ENCODE measurements around the gene TCTN2. TPM values are rescaled to one million over a fixed set of nuclear protein-coding genes. Genes with fewer than 3 reads are reported as not detected.

TCTN2 gene
- total and polyA plus RNA-seq, 2 experiments from 2014 or later, result 2.7 to 6.0 TPM

GRCh38 chr12:123676616-123677320 is 5.9 kb downstream of the TCTN2 start (continued):
- TF ChIP-seq, protein P1, sequence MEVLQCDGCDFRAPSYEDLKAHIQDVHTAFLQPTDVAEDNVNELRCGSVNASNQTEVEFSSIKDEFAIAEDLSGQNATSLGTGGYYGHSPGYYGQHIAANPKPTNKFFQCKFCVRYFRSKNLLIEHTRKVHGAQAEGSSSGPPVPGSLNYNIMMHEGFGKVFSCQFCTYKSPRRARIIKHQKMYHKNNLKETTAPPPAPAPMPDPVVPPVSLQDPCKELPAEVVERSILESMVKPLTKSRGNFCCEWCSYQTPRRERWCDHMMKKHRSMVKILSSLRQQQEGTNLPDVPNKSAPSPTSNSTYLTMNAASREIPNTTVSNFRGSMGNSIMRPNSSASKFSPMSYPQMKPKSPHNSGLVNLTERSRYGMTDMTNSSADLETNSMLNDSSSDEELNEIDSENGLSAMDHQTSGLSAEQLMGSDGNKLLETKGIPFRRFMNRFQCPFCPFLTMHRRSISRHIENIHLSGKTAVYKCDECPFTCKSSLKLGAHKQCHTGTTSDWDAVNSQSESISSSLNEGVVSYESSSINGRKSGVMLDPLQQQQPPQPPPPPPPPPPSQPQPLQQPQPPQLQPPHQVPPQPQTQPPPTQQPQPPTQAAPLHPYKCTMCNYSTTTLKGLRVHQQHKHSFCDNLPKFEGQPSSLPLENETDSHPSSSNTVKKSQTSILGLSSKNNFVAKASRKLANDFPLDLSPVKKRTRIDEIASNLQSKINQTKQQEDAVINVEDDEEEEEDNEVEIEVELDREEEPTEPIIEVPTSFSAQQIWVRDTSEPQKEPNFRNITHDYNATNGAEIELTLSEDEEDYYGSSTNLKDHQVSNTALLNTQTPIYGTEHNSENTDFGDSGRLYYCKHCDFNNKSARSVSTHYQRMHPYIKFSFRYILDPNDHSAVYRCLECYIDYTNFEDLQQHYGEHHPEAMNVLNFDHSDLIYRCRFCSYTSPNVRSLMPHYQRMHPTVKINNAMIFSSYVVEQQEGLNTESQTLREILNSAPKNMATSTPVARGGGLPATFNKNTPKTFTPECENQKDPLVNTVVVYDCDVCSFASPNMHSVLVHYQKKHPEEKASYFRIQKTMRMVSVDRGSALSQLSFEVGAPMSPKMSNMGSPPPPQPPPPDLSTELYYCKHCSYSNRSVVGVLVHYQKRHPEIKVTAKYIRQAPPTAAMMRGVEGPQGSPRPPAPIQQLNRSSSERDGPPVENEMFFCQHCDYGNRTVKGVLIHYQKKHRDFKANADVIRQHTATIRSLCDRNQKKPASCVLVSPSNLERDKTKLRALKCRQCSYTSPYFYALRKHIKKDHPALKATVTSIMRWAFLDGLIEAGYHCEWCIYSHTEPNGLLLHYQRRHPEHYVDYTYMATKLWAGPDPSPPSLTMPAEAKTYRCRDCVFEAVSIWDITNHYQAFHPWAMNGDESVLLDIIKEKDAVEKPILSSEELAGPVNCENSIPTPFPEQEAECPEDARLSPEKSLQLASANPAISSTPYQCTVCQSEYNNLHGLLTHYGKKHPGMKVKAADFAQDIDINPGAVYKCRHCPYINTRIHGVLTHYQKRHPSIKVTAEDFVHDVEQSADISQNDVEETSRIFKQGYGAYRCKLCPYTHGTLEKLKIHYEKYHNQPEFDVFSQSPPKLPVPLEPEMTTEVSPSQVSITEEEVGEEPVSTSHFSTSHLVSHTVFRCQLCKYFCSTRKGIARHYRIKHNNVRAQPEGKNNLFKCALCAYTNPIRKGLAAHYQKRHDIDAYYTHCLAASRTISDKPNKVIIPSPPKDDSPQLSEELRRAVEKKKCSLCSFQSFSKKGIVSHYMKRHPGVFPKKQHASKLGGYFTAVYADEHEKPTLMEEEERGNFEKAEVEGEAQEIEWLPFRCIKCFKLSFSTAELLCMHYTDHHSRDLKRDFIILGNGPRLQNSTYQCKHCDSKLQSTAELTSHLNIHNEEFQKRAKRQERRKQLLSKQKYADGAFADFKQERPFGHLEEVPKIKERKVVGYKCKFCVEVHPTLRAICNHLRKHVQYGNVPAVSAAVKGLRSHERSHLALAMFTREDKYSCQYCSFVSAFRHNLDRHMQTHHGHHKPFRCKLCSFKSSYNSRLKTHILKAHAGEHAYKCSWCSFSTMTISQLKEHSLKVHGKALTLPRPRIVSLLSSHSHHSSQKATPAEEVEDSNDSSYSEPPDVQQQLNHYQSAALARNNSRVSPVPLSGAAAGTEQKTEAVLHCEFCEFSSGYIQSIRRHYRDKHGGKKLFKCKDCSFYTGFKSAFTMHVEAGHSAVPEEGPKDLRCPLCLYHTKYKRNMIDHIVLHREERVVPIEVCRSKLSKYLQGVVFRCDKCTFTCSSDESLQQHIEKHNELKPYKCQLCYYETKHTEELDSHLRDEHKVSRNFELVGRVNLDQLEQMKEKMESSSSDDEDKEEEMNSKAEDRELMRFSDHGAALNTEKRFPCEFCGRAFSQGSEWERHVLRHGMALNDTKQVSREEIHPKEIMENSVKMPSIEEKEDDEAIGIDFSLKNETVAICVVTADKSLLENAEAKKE (CRISPR knock-in tag; IDR thresholded peaks at IDR 0.05), result no peak
- no peak for TF ChIP-seq ETS1 (IDR thresholded peaks at IDR 0.05)
- no peak for TF ChIP-seq STAT1 (IDR thresholded peaks at IDR 0.05; ENCODE audit: unreplicated experiment)
- TF ChIP-seq NANOG (IDR thresholded peaks at IDR 0.05; ENCODE audit: borderline replicate concordance), result no peak
- TF ChIP-seq, protein P2, sequence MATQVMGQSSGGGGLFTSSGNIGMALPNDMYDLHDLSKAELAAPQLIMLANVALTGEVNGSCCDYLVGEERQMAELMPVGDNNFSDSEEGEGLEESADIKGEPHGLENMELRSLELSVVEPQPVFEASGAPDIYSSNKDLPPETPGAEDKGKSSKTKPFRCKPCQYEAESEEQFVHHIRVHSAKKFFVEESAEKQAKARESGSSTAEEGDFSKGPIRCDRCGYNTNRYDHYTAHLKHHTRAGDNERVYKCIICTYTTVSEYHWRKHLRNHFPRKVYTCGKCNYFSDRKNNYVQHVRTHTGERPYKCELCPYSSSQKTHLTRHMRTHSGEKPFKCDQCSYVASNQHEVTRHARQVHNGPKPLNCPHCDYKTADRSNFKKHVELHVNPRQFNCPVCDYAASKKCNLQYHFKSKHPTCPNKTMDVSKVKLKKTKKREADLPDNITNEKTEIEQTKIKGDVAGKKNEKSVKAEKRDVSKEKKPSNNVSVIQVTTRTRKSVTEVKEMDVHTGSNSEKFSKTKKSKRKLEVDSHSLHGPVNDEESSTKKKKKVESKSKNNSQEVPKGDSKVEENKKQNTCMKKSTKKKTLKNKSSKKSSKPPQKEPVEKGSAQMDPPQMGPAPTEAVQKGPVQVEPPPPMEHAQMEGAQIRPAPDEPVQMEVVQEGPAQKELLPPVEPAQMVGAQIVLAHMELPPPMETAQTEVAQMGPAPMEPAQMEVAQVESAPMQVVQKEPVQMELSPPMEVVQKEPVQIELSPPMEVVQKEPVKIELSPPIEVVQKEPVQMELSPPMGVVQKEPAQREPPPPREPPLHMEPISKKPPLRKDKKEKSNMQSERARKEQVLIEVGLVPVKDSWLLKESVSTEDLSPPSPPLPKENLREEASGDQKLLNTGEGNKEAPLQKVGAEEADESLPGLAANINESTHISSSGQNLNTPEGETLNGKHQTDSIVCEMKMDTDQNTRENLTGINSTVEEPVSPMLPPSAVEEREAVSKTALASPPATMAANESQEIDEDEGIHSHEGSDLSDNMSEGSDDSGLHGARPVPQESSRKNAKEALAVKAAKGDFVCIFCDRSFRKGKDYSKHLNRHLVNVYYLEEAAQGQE (IDR thresholded peaks at IDR 0.05; ENCODE audit: unreplicated experiment), result no peak
- no peak for TF ChIP-seq CTCF (conservative IDR thresholded peaks at IDR 0.05; ENCODE audit: low read depth in 2 of 2)
- TF ChIP-seq JUNB (IDR thresholded peaks at IDR 0.05; ENCODE audit: unreplicated experiment), result no peak
- TF ChIP-seq ZNF114 (CRISPR knock-in tag; IDR thresholded peaks at IDR 0.05), result no peak

All from GM23338 (cell line).